Keratinocyte (primary cell): ENCODE data around the gene SLC6A19. TPM values are rescaled to one million over a fixed set of nuclear protein-coding genes. Genes with fewer than 3 reads are reported as not detected.

Experiments
- DNase-seq: peaks from one replicate; pipeline ENCODE4 v3.0.0-alpha.2; 2011; ENCODE audit warnings: low read depth, missing footprints, low spot score
- FAIRE-seq: peaks from 2 replicates; lab custom pipeline; 2011; peaks lifted over from hg19 to GRCh38; lab: Jason Lieb, UNC
- H2AFZ ChIP-seq: 2 replicates; pipeline ENCODE4 v1.6.0; 2012; ENCODE audit warnings: low read length, control low read depth, inconsistent platforms; ENCODE audit not compliant: control insufficient read depth
- H3K27ac ChIP-seq: 2 replicates; pipeline ENCODE4 v1.5.1; 2011; ENCODE audit warnings: low read length; ENCODE audit not compliant: control insufficient read depth, insufficient read depth
- H3K27me3 ChIP-seq: 3 replicates; pipeline ENCODE4 v1.6.0; 2011; ENCODE audit warnings: low read length; ENCODE audit not compliant: control insufficient read depth, insufficient read depth; ENCODE audit errors: extremely low read depth
- H3K36me3 ChIP-seq, 2 experiments: 2 replicates in 1 of 2; 3 replicates in 1 of 2; pipeline ENCODE4 v1.5.1; 2011; ENCODE audit warnings: low read length in 2 of 2, mild to moderate bottlenecking in 1 of 2; ENCODE audit not compliant: control insufficient read depth in 2 of 2, insufficient read depth in 2 of 2; ENCODE audit errors: extremely low read depth in 1 of 2
- H3K4me1 ChIP-seq: 3 replicates; pipeline ENCODE4 v1.5.1; 2011; ENCODE audit warnings: low read length; ENCODE audit not compliant: control insufficient read depth, insufficient read depth; ENCODE audit errors: extremely low read depth
- H3K4me2 ChIP-seq: 3 replicates; pipeline ENCODE4 v1.6.0; 2011; ENCODE audit warnings: low read depth, low read length; ENCODE audit not compliant: control insufficient read depth, insufficient read depth; ENCODE audit errors: extremely low read depth
- H3K4me3 ChIP-seq, 3 experiments: fragments of 200-600 bp in 1 of 3; sonication (generic) in 1 of 3; 2 replicates in 2 of 3; 3 replicates in 1 of 3; pipeline ENCODE4 v1.5.1; 2011 to 2016; ENCODE audit warnings: low read length in 3 of 3, mild to moderate bottlenecking in 3 of 3, control low read depth in 2 of 3, inconsistent platforms in 1 of 3, low read depth in 1 of 3, mixed read lengths in 1 of 3, mixed run types in 1 of 3, moderate library complexity in 1 of 3; ENCODE audit not compliant: control insufficient read depth in 2 of 3, insufficient read depth in 2 of 3; ENCODE audit errors: extremely low read depth in 1 of 3
- H3K79me2 ChIP-seq: 2 replicates; pipeline ENCODE4 v1.6.0; 2012; ENCODE audit warnings: low read length; ENCODE audit not compliant: control insufficient read depth, insufficient read depth
- H3K9ac ChIP-seq: 3 replicates; pipeline ENCODE4 v1.6.0; 2011; ENCODE audit warnings: low read length; ENCODE audit not compliant: control insufficient read depth, insufficient read depth; ENCODE audit errors: extremely low read depth
- H3K9me1 ChIP-seq: 3 replicates; pipeline ENCODE4 v1.6.0; 2011; ENCODE audit warnings: low read length; ENCODE audit not compliant: control insufficient read depth, insufficient read depth; ENCODE audit errors: extremely low read depth
- H3K9me3 ChIP-seq: 2 replicates; pipeline ENCODE4 v1.5.1; 2012; ENCODE audit warnings: low read depth, low read length; ENCODE audit not compliant: control insufficient read depth
- H4K20me1 ChIP-seq: 3 replicates; pipeline ENCODE4 v1.6.0; 2011; ENCODE audit warnings: low read length; ENCODE audit not compliant: control insufficient read depth, insufficient read depth; ENCODE audit errors: extremely low read depth
- CTCF ChIP-seq, 3 experiments: IDR thresholded peaks in 1 of 3; conservative IDR thresholded peaks in 1 of 3; optimal IDR thresholded peaks in 1 of 3; 2 replicates in 2 of 3; 3 replicates in 1 of 3; pipeline versions ENCODE3 to v1.5.1; 2011; ENCODE audit warnings: low read length in 3 of 3, mild to moderate bottlenecking in 3 of 3, moderate library complexity in 2 of 3, control low read depth in 1 of 3, inconsistent platforms in 1 of 3; ENCODE audit not compliant: insufficient read depth in 2 of 3; ENCODE audit errors: extremely low read depth in 1 of 3
- EZH2 ChIP-seq: IDR thresholded peaks from one replicate; pipeline ENCODE4 v1.6.1; 2012; ENCODE audit warnings: inconsistent platforms, mild to moderate bottlenecking, low read length, moderate library complexity
- dilution Hi-C: fragments of 300-500 bp; cut with MboI; formaldehyde crosslinking; loops from one replicate; pipeline ENCODE4 v1.7.0; 2020; ENCODE audit warnings: low sequenced_read_pairs; ENCODE audit not compliant: extremely low pct_ligation_motif_present
- polyA plus RNA-seq, 5 experiments: library from polyadenylated mRNA; depleted of rRNA in 3 of 5; stranded (reverse) in 3 of 5; stranded (forward) in 1 of 5; unstranded in 1 of 5; fragments of >200 nt; gene quantifications; 1 replicate in 1 of 5; 2 replicates in 3 of 5; 3 replicates in 1 of 5; pipeline versions ENCODE4 v1.2.1 to v1.2.3, GENCODE V29; 2011 to 2012; ENCODE audit warnings: missing spikeins in 2 of 5, low read depth in 1 of 5, low replicate concordance in 1 of 5

SLC6A19 gene
- polyA plus RNA-seq, 1 donor (not counting 4 experiments of a cell fraction or from before 2014, with no cell fraction given): not detected

GRCh38 chr5:1187950-1188334 is 13.5 kb upstream of the SLC6A19 start:
- Histone ChIP-seq H3K4me1 (no peaks in the 10 kb centered on the region), H3K27ac (no peak overlapping the region), H3K9me1 (no peaks in the 10 kb centered on the region), H3K27me3 (no peaks in the 10 kb centered on the region), H2AFZ (no peak overlapping the region), H3K9ac (no peak overlapping the region), H3K4me3 (no peak overlapping the region), H3K79me2 (no peaks in the 10 kb centered on the region), H3K9me3 (no peaks in the 10 kb centered on the region), H3K36me3 (no peaks in the 10 kb centered on the region), H3K4me2 (no peak overlapping the region), H4K20me1 (no peaks in the 10 kb centered on the region)
- dilution Hi-C loops: no loop called here
- TF ChIP-seq EZH2 (no peak), CTCF (optimal IDR thresholded peaks at IDR 0.05 in 1 of 3, IDR thresholded peaks at IDR 0.05 in 1 of 3, conservative IDR thresholded peaks at IDR 0.05 in 1 of 3; ENCODE audit: extremely low read depth in 1 of 3, insufficient read depth in 2 of 3, low read length in 3 of 3) (no peak)
- no peak for DNase-seq
- FAIRE-seq: no peak

GRCh38 chr5:1188464-1188863 is 12.9 kb upstream of the SLC6A19 start:
- Histone ChIP-seq H3K27me3 (no peaks in the 10 kb centered on the region), H3K27ac (no peak overlapping the region), H3K9me3 (no peaks in the 10 kb centered on the region), H3K4me1 (no peaks in the 10 kb centered on the region), H3K9me1 (no peaks in the 10 kb centered on the region), H2AFZ (no peak overlapping the region), H3K4me2 (no peak overlapping the region), H3K36me3 (no peaks in the 10 kb centered on the region), H3K79me2 (no peaks in the 10 kb centered on the region), H4K20me1 (no peaks in the 10 kb centered on the region), H3K9ac (no peak overlapping the region), H3K4me3 (no peak overlapping the region)
- dilution Hi-C loops: no loop called here
- no peak for FAIRE-seq
- DNase-seq: no peak
- TF ChIP-seq CTCF (optimal IDR thresholded peaks at IDR 0.05 in 1 of 3, IDR thresholded peaks at IDR 0.05 in 1 of 3, conservative IDR thresholded peaks at IDR 0.05 in 1 of 3; ENCODE audit: extremely low read depth in 1 of 3, insufficient read depth in 2 of 3, low read length in 3 of 3) (no peak), EZH2 (no peak)
